Esophagus squamous epithelium (tissue), 5 donors: Measurements from ENCODE around the gene GEMIN7. TPM values are rescaled to one million over a fixed set of nuclear protein-coding genes. Genes with fewer than 3 reads are reported as not detected.
"Not testable (repeated sequence)": the region's sequence is repeated elsewhere in the genome, so short reads cannot be mapped to it uniquely, and the experiment has no call there.

ENCODE experiments used
- DNase-seq: peaks from one replicate; lab custom pipeline; 2025; lab: John Stamatoyannopoulos, UW
- H3K27ac ChIP-seq, 4 donors: fragments of 200-600 bp; sonication (generic); one replicate each; pipeline ENCODE4 v1.5.1; 2016 to 2019; ENCODE audit warnings: mild to moderate bottlenecking in 1 of 4
- H3K27me3 ChIP-seq, 4 donors: fragments of 200-600 bp; sonication (generic); 1 replicate in 3 of 4; 2 replicates in 1 of 4; pipeline versions ENCODE4 v1.5.1 to v1.6.0; 2017 to 2021; ENCODE audit warnings: antibody characterized with exemption in 1 of 4
- H3K36me3 ChIP-seq, 3 donors: fragments of 200-600 bp; sonication (generic); one replicate each; pipeline ENCODE4 v1.5.1; 2016 to 2019
- H3K4me1 ChIP-seq, 3 donors: fragments of 200-600 bp; sonication (generic); one replicate each; pipeline ENCODE4 v1.5.1; 2017 to 2019
- H3K4me3 ChIP-seq, 4 donors: fragments of 200-600 bp; sonication (generic); 1 replicate in 3 of 4; 2 replicates in 1 of 4; pipeline ENCODE4 v1.5.1; 2016 to 2019; ENCODE audit warnings: mild to moderate bottlenecking in 2 of 4, moderate library complexity in 1 of 4
- H3K9me3 ChIP-seq, 3 donors: fragments of 200-600 bp; sonication (generic); one replicate each; pipeline ENCODE4 v1.5.1; 2016 to 2019
- POLR2A ChIP-seq, 4 donors: fragments of 450-650 bp; IDR thresholded peaks; one replicate each; pipeline ENCODE4 v1.6.1; 2017; ENCODE audit warnings: antibody characterized with exemption in 4 of 4, mild to moderate bottlenecking in 4 of 4, moderate library complexity in 3 of 4
- WGBS, 2 donors: methylation state at CpG; one replicate each; pipeline ENCODE4 v1.1.5; 2018; 5-methylcytosine and 5-hydroxymethylcytosine counted together
- intact Hi-C: fragments of 100-400 bp; cut with DNase I; formaldehyde crosslinking; loops from one replicate; pipeline ENCODE4 v1.15.0; 2022
- total RNA-seq, 4 donors: library from RNA; depleted of rRNA; stranded (reverse); fragments of >200 nt; gene quantifications; one replicate each; pipeline ENCODE4 v1.1.0, GENCODE V29; 2016
- TF ChIP-seq, protein P1 (sequence below), 6 experiments: fragments of 450-650 bp in 4 of 6; fragments of 200-600 bp in 2 of 6; sonication (generic) in 2 of 6; IDR thresholded peaks; one replicate each; pipeline ENCODE4 v1.5.1; 2016 to 2019; ENCODE audit warnings: antibody characterized with exemption in 6 of 6, mild to moderate bottlenecking in 4 of 6, moderate library complexity in 4 of 6
- donor health status: DM: yes; HTN: yes; CAD: no.

GEMIN7 gene
- total RNA-seq, 4 donors from 2014 or later, result 22.3 to 28.0 (median 25.4) TPM

DNA sequence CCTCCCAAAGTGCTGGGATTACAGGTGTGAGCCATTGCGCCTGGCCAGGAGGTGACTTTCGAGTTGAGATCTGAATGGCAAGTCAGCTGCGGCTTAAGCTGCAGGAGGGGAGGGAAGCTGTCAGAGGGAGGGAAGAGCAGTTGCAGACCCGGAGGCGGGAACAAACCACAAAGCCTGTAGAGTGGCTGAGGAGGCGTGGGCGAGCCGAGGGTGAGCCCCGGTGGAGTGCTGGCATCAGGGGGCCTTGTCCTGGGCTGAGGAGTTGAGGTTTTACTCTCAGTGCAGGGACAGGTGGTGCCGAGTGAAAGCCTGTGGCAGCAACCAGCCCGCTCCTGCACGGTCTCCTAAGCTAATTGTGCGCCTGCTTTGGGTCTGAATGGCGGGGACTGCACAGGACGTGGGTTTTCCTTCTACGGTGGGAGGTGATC, 38.1 kb downstream of the GEMIN7 start:
- intact Hi-C loops, result no loop called here
- no peak for TF ChIP-seq POLR2A (IDR thresholded peaks at IDR 0.05)
- TF ChIP-seq, protein P1, sequence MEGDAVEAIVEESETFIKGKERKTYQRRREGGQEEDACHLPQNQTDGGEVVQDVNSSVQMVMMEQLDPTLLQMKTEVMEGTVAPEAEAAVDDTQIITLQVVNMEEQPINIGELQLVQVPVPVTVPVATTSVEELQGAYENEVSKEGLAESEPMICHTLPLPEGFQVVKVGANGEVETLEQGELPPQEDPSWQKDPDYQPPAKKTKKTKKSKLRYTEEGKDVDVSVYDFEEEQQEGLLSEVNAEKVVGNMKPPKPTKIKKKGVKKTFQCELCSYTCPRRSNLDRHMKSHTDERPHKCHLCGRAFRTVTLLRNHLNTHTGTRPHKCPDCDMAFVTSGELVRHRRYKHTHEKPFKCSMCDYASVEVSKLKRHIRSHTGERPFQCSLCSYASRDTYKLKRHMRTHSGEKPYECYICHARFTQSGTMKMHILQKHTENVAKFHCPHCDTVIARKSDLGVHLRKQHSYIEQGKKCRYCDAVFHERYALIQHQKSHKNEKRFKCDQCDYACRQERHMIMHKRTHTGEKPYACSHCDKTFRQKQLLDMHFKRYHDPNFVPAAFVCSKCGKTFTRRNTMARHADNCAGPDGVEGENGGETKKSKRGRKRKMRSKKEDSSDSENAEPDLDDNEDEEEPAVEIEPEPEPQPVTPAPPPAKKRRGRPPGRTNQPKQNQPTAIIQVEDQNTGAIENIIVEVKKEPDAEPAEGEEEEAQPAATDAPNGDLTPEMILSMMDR (IDR thresholded peaks at IDR 0.05), result no peak
- Histone ChIP-seq H3K4me3 (no peak overlapping the region), H3K27me3 (no peaks in the 10 kb centered on the region), H3K27ac (no peak overlapping the region), H3K36me3 (no peaks in the 10 kb centered on the region), H3K4me1 (peaks cover 10 to 89% (median 19%) of the 10 kb centered on the region in 3 donors), H3K9me3 (no peaks in the 10 kb centered on the region)
- DNase-seq, result no peak
- WGBS, 2 donors, result 35 to 49% methylated on average over 9 to 15 of the region's 16 CpGs

GRCh38 chr19:45117671-45118070, 38.6 kb downstream of the GEMIN7 start:
- TF ChIP-seq, protein P1 (IDR thresholded peaks at IDR 0.05), result no peak
- TF ChIP-seq POLR2A (IDR thresholded peaks at IDR 0.05), result no peak
- 55% methylated on average over 4 of the region's 12 CpGs; no CpG with 5 or more reads in 1 of the 2 donors for WGBS, 2 donors
- intact Hi-C loops, result no loop called here
- H3K27me3 ChIP-seq, result no peaks in the 10 kb centered on the region
- no peak for DNase-seq
- H3K4me3 ChIP-seq, result no peak overlapping the region
- no peak overlapping the region for H3K27ac ChIP-seq
- H3K36me3 ChIP-seq, result no peaks in the 10 kb centered on the region
- no peaks in the 10 kb centered on the region for H3K9me3 ChIP-seq
- peaks cover 14 to 89% (median 24%) of the 10 kb centered on the region in 3 donors for H3K4me1 ChIP-seq

- no peak overlapping the region for H3K27ac ChIP-seq
- DNase-seq, result no peak
- no peaks in the 10 kb centered on the region for H3K27me3 ChIP-seq
- H3K4me1 ChIP-seq, result peaks cover 19 to 89% (median 25%) of the 10 kb centered on the region in 3 donors
- no peak overlapping the region for H3K4me3 ChIP-seq
- WGBS, 2 donors, result 78 to 80% methylated on average over 1 to 3 of the region's 5 CpGs
- no peaks in the 10 kb centered on the region for H3K9me3 ChIP-seq
- intact Hi-C loops, result no loop called here
- TF ChIP-seq, protein P1 (IDR thresholded peaks at IDR 0.05), result no peak
- TF ChIP-seq POLR2A (IDR thresholded peaks at IDR 0.05), result no peak
- no peaks in the 10 kb centered on the region for H3K36me3 ChIP-seq
Observed at GRCh38 chr19:45118106-45118505, 39.0 kb downstream of the GEMIN7 start.

DNA sequence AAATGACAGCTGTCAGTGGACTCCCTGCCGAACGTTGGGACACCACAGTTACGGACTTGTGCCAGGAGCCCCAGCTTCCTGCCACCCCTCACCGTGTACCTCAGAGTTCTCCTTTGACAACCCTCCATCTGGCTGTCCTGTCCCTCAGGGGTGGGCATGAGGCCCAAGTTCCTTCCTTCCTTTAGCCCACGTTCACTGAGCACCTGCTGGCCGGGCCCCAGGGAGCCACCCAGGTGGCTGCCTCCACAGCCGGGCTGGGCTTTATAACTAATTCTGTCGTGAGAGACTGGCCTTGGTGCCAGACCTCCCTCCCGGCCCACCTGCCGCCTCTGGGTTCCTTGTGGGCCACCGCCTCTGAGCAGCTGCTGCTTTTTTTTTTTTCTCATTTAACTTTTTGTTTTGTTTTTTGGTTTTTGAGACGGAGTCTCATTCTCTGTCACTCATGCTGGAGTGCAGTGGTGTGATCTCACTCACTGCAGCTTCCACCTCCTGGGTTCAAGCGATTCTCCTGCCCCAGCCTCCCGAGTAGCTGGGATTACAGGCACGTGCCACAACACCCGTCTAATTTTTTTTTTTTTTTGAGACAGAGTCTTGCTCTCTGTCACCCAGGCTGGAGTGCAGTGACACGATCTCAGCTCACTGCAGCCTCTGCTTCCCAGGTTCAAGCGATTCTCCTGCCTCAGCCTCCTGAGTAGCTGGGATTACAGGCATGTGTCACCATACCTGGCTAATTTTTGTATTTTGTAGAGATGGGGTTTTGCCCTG, 39.7 kb downstream of the GEMIN7 start:
- DNase-seq, H3K27me3 ChIP-seq, H3K9me3 ChIP-seq, H3K4me3 ChIP-seq, H3K27ac ChIP-seq, intact Hi-C loops, H3K36me3 ChIP-seq: not testable (repeated sequence)
- 50 to 56% methylated on average over 10 to 18 of the region's 18 CpGs for WGBS, 2 donors
- peaks cover 21 to 89% (median 23%) of the 10 kb centered on the region in 3 donors for H3K4me1 ChIP-seq

DNA sequence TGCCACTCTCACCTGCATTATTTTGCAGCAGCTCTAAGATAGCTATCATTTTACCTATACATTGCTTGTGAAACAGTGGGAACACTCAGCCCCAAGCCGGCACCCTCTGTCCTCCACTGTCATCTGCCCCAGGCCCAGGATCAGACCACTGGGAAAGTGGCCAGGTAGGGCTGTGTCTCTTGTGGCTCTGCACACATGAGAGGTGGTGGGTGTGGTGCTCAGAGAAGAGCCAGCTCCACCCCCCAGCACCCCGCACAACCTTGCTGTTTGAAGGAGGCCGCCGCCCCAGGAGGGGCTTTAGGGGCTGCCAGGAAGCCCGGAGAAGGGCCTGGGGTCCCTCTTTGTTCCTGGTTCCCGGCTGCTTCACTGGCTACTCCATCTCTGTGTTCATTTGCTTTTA, 40.5 kb downstream of the GEMIN7 start:
- DNase-seq, result no peak
- Histone ChIP-seq H3K27me3 (no peaks in the 10 kb centered on the region), H3K36me3 (no peaks in the 10 kb centered on the region), H3K4me3 (no peak overlapping the region), H3K27ac (no peak overlapping the region), H3K4me1 (peaks cover 26 to 89% (median 30%) of the 10 kb centered on the region in 3 donors), H3K9me3 (no peaks in the 10 kb centered on the region)
- 80 to 84% methylated on average over 1 to 5 of the region's 6 CpGs for WGBS, 2 donors
- intact Hi-C loops, result no loop called here
- no peak for TF ChIP-seq POLR2A (IDR thresholded peaks at IDR 0.05)
- TF ChIP-seq, protein P1 (IDR thresholded peaks at IDR 0.05), result no peak
